Peyer's patch (tissue), 4 donors: ENCODE data around the gene SLC6A15. TPM values are rescaled to one million over a fixed set of nuclear protein-coding genes. Genes with fewer than 3 reads are reported as not detected.

Experiments
- DNase-seq, 3 donors: peaks; one replicate each; pipeline ENCODE4 v3.0.0-alpha.2; 2017 to 2019
- H3K27ac ChIP-seq, 4 donors: fragments of 200-600 bp; sonication (generic); one replicate each; pipeline ENCODE4 v1.5.1; 2016 to 2019
- H3K27me3 ChIP-seq, 2 donors: fragments of 200-600 bp; sonication (generic); one replicate each; pipeline ENCODE4 v1.5.1; 2019
- H3K36me3 ChIP-seq, 3 donors: fragments of 200-600 bp; sonication (generic); one replicate each; pipeline ENCODE4 v1.5.1; 2016 to 2019
- H3K4me1 ChIP-seq, 4 donors: fragments of 200-600 bp; sonication (generic); one replicate each; pipeline ENCODE4 v1.5.1; 2016 to 2019
- H3K4me3 ChIP-seq, 4 donors: fragments of 200-600 bp; sonication (generic); 1 replicate in 3 of 4; 2 replicates in 1 of 4; pipeline ENCODE4 v1.5.1; 2016 to 2019; ENCODE audit warnings: mild to moderate bottlenecking in 1 of 4
- H3K9me3 ChIP-seq, 4 donors: fragments of 200-600 bp; sonication (generic); one replicate each; pipeline ENCODE4 v1.5.1; 2016 to 2019; ENCODE audit warnings: mild to moderate bottlenecking in 1 of 4
- CTCF ChIP-seq, 6 experiments: fragments of 450-650 bp in 4 of 6; fragments of 200-600 bp in 2 of 6; sonication (generic) in 1 of 6; IDR thresholded peaks; one replicate each; pipeline ENCODE4 v1.5.1; 2017 to 2019; ENCODE audit warnings: antibody characterized with exemption in 6 of 6, mild to moderate bottlenecking in 3 of 6, moderate library complexity in 1 of 6
- POLR2A ChIP-seq, 2 donors: fragments of 450-650 bp; IDR thresholded peaks; one replicate each; pipeline ENCODE4 v1.5.1; 2017; ENCODE audit warnings: antibody characterized with exemption in 2 of 2, mild to moderate bottlenecking in 2 of 2, moderate library complexity in 2 of 2
- total RNA-seq, 4 donors: library from RNA; depleted of rRNA; stranded (reverse); fragments of >200 nt; gene quantifications; one replicate each; pipeline ENCODE4 v1.1.0, GENCODE V29; 2016

Gene SLC6A15
- total RNA-seq, 4 donors from 2014 or later = 0.80 to 1.4 TPM; not detected in 2

- TF ChIP-seq CTCF (IDR thresholded peaks at IDR 0.05) (no peak), POLR2A (IDR thresholded peaks at IDR 0.05) (no peak)
These were observed 85.7 kb downstream of the SLC6A15 start for GRCh38 chr12:84826925-84827324.

GRCh38 chr12:84825149-84825548 is 87.5 kb downstream of the SLC6A15 start:
- H3K36me3 ChIP-seq = no peaks in the 10 kb centered on the region
- no peak for TF ChIP-seq CTCF (IDR thresholded peaks at IDR 0.05)
- no peak overlapping the region for H3K4me3 ChIP-seq
- no peak for DNase-seq
- H3K9me3 ChIP-seq = no peaks in the 10 kb centered on the region
- no peaks in the 10 kb centered on the region for H3K4me1 ChIP-seq
- no peak overlapping the region for H3K27ac ChIP-seq
- no peaks in the 10 kb centered on the region for H3K27me3 ChIP-seq

More at GRCh38 chr12:84826925-84827324, 85.7 kb downstream of the SLC6A15 start:
- Histone ChIP-seq H3K9me3 (no peaks in the 10 kb centered on the region), H3K27me3 (no peaks in the 10 kb centered on the region), H3K4me3 (no peak overlapping the region), H3K4me1 (no peaks in the 10 kb centered on the region), H3K36me3 (no peaks in the 10 kb centered on the region), H3K27ac (no peak overlapping the region)
- DNase-seq = no peak

GRCh38 chr12:84822525-84822924 is 90.1 kb downstream of the SLC6A15 start:
- Histone ChIP-seq H3K27me3 (no peaks in the 10 kb centered on the region), H3K9me3 (no peaks in the 10 kb centered on the region), H3K4me1 (no peaks in the 10 kb centered on the region), H3K27ac (no peak overlapping the region), H3K36me3 (no peaks in the 10 kb centered on the region), H3K4me3 (no peak overlapping the region)
- TF ChIP-seq CTCF (IDR thresholded peaks at IDR 0.05) (no peak), POLR2A (IDR thresholded peaks at IDR 0.05) (no peak)
- no peak for DNase-seq

- Histone ChIP-seq H3K4me1 (no peaks in the 10 kb centered on the region), H3K36me3 (no peaks in the 10 kb centered on the region), H3K9me3 (no peaks in the 10 kb centered on the region), H3K27me3 (no peaks in the 10 kb centered on the region), H3K27ac (no peak overlapping the region), H3K4me3 (no peak overlapping the region)
- no peak for TF ChIP-seq CTCF (IDR thresholded peaks at IDR 0.05)
- TF ChIP-seq POLR2A (IDR thresholded peaks at IDR 0.05) = no peak
- DNase-seq = no peak
These were observed 95.5 kb downstream of the SLC6A15 start for GRCh38 chr12:84816916-84817695.

- TF ChIP-seq POLR2A (IDR thresholded peaks at IDR 0.05) (no peak), CTCF (IDR thresholded peaks at IDR 0.05) (no peak)
- H3K36me3 ChIP-seq = no peaks in the 10 kb centered on the region
- no peak overlapping the region for H3K4me3 ChIP-seq
- no peak for DNase-seq
- H3K27ac ChIP-seq = no peak overlapping the region
- no peaks in the 10 kb centered on the region for H3K9me3 ChIP-seq
- H3K27me3 ChIP-seq = no peaks in the 10 kb centered on the region
- no peaks in the 10 kb centered on the region for H3K4me1 ChIP-seq
These were observed 97.8 kb downstream of the SLC6A15 start for GRCh38 chr12:84814664-84815245.
